GM12878 (cell line): ENCODE measurements around the gene HSD11B1. TPM values are rescaled to one million over a fixed set of nuclear protein-coding genes. Genes with fewer than 3 reads are reported as not detected.

ENCODE experiments used
- ATAC-seq: fragments of 200-7000 bp; cut with Tn5 transposase; 3 replicates; pipeline ENCODE4 v1.9.1; 2020; ENCODE audit warnings: mild to moderate bottlenecking, moderate library complexity
- BruUV-seq: library from RNA; stranded (reverse); fragments of 400-500 nt; replicated peaks from 2 replicates; lab custom pipeline; 2021; lab: Mats Ljungman, UMichigan
- CTCF ChIA-PET: fragments of 300-600 bp; sonication (Branson Sonifier 250); formaldehyde crosslinking; extraction: SDS; loops from one replicate; lab custom pipeline; 2021; ENCODE audit warnings: inconsistent platforms; lab: Yijun Ruan, JAX
- POLR2A ChIA-PET: fragments of 350-600 bp; formaldehyde crosslinking; extraction: SDS; loops from one replicate; lab custom pipeline; 2021; ENCODE audit warnings: inconsistent platforms; lab: Charles Lee
- RAD21 ChIA-PET: fragments of 300-600 bp; sonication (Branson Sonifier 250); formaldehyde crosslinking; loops from one replicate; lab custom pipeline; 2023; ENCODE audit warnings: antibody characterized with exemption; ENCODE audit not compliant: unreplicated experiment; lab: Charles Lee
- SMC1A ChIA-PET: fragments of 300-600 bp; sonication (Branson Sonifier 250); formaldehyde crosslinking; loops from one replicate; lab custom pipeline; 2023; ENCODE audit not compliant: unreplicated experiment, uncharacterized antibody; lab: Charles Lee
- DNase-seq: peaks from one replicate; pipeline ENCODE4 v3.0.0-alpha.2; 2011; ENCODE audit warnings: low read depth, low spot score
- FAIRE-seq: peaks from 3 replicates; lab custom pipeline; 2011; peaks lifted over from hg19 to GRCh38; lab: Jason Lieb, UNC
- H2AFZ ChIP-seq: 2 replicates; pipeline ENCODE4 v1.6.0; 2011; ENCODE audit warnings: low read depth, low read length, control low read depth; ENCODE audit not compliant: control insufficient read depth
- H3K27ac ChIP-seq: 2 replicates; pipeline ENCODE4 v1.5.1; 2011; ENCODE audit warnings: control low read depth; ENCODE audit not compliant: control insufficient read depth, insufficient read depth
- H3K27me3 ChIP-seq, 2 experiments: replicated peaks in 1 of 2; 2 replicates each; pipeline versions ENCODE4 v1.6.0 to v1.6.1; 2011; ENCODE audit warnings: low read length in 1 of 2; ENCODE audit not compliant: control insufficient read depth in 2 of 2, insufficient read depth in 2 of 2
- H3K36me3 ChIP-seq, 2 experiments: 2 replicates each; pipeline ENCODE4 v1.5.1; 2011; ENCODE audit warnings: low read length in 1 of 2; ENCODE audit not compliant: control insufficient read depth in 2 of 2, insufficient read depth in 2 of 2
- H3K4me1 ChIP-seq: 2 replicates; pipeline ENCODE4 v1.6.1; 2011; ENCODE audit warnings: mild to moderate bottlenecking, low read length, moderate library complexity, mixed read lengths; ENCODE audit not compliant: control insufficient read depth, insufficient read depth
- H3K4me2 ChIP-seq: 2 replicates; pipeline ENCODE4 v1.6.0; 2011; ENCODE audit warnings: control low read depth; ENCODE audit not compliant: control insufficient read depth, insufficient read depth
- H3K4me3 ChIP-seq: fragments of 200-600 bp; sonication (generic); 2 replicates; pipeline ENCODE4 v1.5.1; 2016
- H3K79me2 ChIP-seq: 2 replicates; pipeline ENCODE4 v1.6.0; 2011; ENCODE audit warnings: low read length; ENCODE audit not compliant: control insufficient read depth, insufficient read depth
- H3K9ac ChIP-seq: 2 replicates; pipeline ENCODE4 v1.8.0; 2011; ENCODE audit warnings: low read length, control low read depth, mixed read lengths; ENCODE audit not compliant: control insufficient read depth, insufficient read depth
- H3K9me3 ChIP-seq: replicated peaks from 3 replicates; pipeline ENCODE4 v1.5.1; 2011; ENCODE audit warnings: mild to moderate bottlenecking, low read length; ENCODE audit not compliant: control insufficient read depth, insufficient read depth
- H4K20me1 ChIP-seq: 2 replicates; pipeline ENCODE4 v1.6.0; 2011; ENCODE audit not compliant: control insufficient read depth, insufficient read depth
- ATF7 ChIP-seq: fragments of 450-650 bp; IDR thresholded peaks from 2 replicates; pipeline ENCODE4 v1.6.1; 2016; ENCODE audit warnings: low read depth, mild to moderate bottlenecking
- CREM ChIP-seq: IDR thresholded peaks from 2 replicates; pipeline ENCODE4 v1.6.1; 2014; ENCODE audit warnings: antibody characterized with exemption, low read depth
- DPF2 ChIP-seq: fragments of 450-650 bp; IDR thresholded peaks from 2 replicates; pipeline ENCODE4 v1.6.1; 2017; ENCODE audit warnings: mild to moderate bottlenecking
- MEF2A ChIP-seq: IDR thresholded peaks from 2 replicates; pipeline ENCODE4 v1.6.1; 2011; ENCODE audit warnings: low read depth, mild to moderate bottlenecking, low read length, moderate library complexity; ENCODE audit not compliant: insufficient read depth
- MEF2B ChIP-seq: fragments of 450-650 bp; IDR thresholded peaks from 2 replicates; pipeline ENCODE4 v1.6.1; 2018; ENCODE audit warnings: mild to moderate bottlenecking, moderate library complexity; ENCODE audit not compliant: partially characterized antibody, poor library complexity, severe bottlenecking
- PAX5 ChIP-seq: IDR thresholded peaks from 2 replicates; pipeline ENCODE4 v1.6.1; 2011; ENCODE audit warnings: low read depth, low read length, borderline replicate concordance
- RBBP5 ChIP-seq: fragments of 200-600 bp; sonication (generic); conservative IDR thresholded peaks from 2 replicates; pipeline ENCODE4 v1.6.1; 2016
- SMARCA5 ChIP-seq: fragments of 450-650 bp; IDR thresholded peaks from 2 replicates; pipeline ENCODE4 v1.6.1; 2017; ENCODE audit warnings: mild to moderate bottlenecking
- STAT1 ChIP-seq: fragments of 450-650 bp; conservative IDR thresholded peaks from 2 replicates; pipeline ENCODE4 v1.6.1; 2014; ENCODE audit warnings: antibody characterized with exemption, mild to moderate bottlenecking
- ZBED1 ChIP-seq: IDR thresholded peaks from 2 replicates; pipeline ENCODE4 v1.6.1; 2016; ENCODE audit warnings: borderline replicate concordance
- ZNF622 ChIP-seq: fragments of 450-650 bp; IDR thresholded peaks from 2 replicates; pipeline ENCODE4 v1.6.1; 2017; ENCODE audit warnings: mild to moderate bottlenecking, inconsistent platforms
- WGBS: methylation state at CpG from one replicate; pipeline ENCODE4 v1.1.6; 2016; ENCODE audit warnings: low lambda C conversion rate; ENCODE audit not compliant: insufficient replicate concordance, insufficient coverage; ENCODE audit errors: missing lambda C conversion rate; 5-methylcytosine and 5-hydroxymethylcytosine counted together
- in situ Hi-C: fragments of 300-500 bp; cut with MboI; formaldehyde crosslinking; loops from 9 replicates; pipeline ENCODE4 v1.14.3; 2018; ENCODE audit warnings: mixed read lengths
- intact Hi-C: fragments of 100-400 bp; cut with micrococcal nuclease; formaldehyde crosslinking; loops from one replicate; pipeline ENCODE4 v1.14.2; 2022; ENCODE audit not compliant: unreplicated experiment
- polyA plus RNA-seq, 11 experiments: library from polyadenylated mRNA; depleted of rRNA in 4 of 11; unstranded in 6 of 11; stranded (reverse) in 5 of 11; fragments of >200 nt; fragmentation: Nextera tagmentation in 4 of 11; fragmentation: Illumina TruSeq in 1 of 11; extraction: Ambion mirVana in 4 of 11; extraction: Trizol in 1 of 11; gene quantifications; 1 replicate in 1 of 11; 2 replicates in 10 of 11; pipeline versions ENCODE4 v1.2.1 to v1.2.3, GENCODE V29; 2011 to 2016; ENCODE audit warnings: inconsistent platforms in 2 of 11, missing spikeins in 2 of 11, low read depth in 1 of 11
- total RNA-seq, 4 experiments: library from RNA; depleted of rRNA in 3 of 4; stranded (reverse); fragments of >200 nt in 3 of 4; fragmentation: Illumina TruSeq in 1 of 4; extraction: Trizol in 1 of 4; gene quantifications; 2 replicates each; pipeline versions ENCODE4 v1.2.1 to v1.2.3, GENCODE V29; 2013 to 2021
- TF ChIP-seq, protein P1 (sequence below): fragments of 450-650 bp; IDR thresholded peaks from 2 replicates; pipeline ENCODE4 v1.6.1; 2017; ENCODE audit warnings: mild to moderate bottlenecking, low read depth, inconsistent platforms; ENCODE audit not compliant: poor library complexity, severe bottlenecking
- TF ChIP-seq, protein P2 (sequence below): IDR thresholded peaks from 2 replicates; pipeline ENCODE4 v1.6.1; 2012; ENCODE audit warnings: low read depth, low read length, improper control_type of control experiment
- TF ChIP-seq, protein P3 (sequence below): fragments of 150-350 bp; IDR thresholded peaks from 2 replicates; pipeline ENCODE4 v1.6.1; 2014; ENCODE audit warnings: mild to moderate bottlenecking, low read depth, low read length
- TF ChIP-seq, protein P4 (sequence below): IDR thresholded peaks from 2 replicates; pipeline ENCODE4 v1.6.1; 2012; ENCODE audit warnings: low read depth, low read length, improper control_type of control experiment

The HSD11B1 gene
- total and polyA plus RNA-seq, 10 of the 15 experiments (the other 5 are each of a cell fraction or from before 2014, with no cell fraction given): 0.04 to 0.27 (median 0.15) TPM; not detected in 7

DNA sequence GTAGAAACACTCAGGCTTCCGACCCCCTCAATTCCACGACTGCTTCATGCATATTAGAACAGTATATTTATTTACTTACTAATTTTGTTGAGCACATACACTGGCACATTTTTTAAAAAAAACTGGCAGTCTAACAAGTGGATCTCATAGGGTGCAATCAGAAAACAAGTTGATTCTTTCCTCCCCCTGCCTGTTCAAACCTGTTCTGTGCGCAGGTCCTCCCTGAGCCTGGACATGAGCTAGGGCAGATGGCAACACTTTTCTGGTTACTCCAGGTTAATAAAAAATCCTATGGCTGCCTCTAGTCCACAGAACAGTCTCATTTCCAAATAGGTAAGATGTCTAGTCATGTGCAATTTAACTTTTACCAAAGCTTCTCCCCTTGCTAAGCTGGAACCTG lies 18.6 kb downstream of the HSD11B1 start (continued):
- TF ChIP-seq, protein P1, sequence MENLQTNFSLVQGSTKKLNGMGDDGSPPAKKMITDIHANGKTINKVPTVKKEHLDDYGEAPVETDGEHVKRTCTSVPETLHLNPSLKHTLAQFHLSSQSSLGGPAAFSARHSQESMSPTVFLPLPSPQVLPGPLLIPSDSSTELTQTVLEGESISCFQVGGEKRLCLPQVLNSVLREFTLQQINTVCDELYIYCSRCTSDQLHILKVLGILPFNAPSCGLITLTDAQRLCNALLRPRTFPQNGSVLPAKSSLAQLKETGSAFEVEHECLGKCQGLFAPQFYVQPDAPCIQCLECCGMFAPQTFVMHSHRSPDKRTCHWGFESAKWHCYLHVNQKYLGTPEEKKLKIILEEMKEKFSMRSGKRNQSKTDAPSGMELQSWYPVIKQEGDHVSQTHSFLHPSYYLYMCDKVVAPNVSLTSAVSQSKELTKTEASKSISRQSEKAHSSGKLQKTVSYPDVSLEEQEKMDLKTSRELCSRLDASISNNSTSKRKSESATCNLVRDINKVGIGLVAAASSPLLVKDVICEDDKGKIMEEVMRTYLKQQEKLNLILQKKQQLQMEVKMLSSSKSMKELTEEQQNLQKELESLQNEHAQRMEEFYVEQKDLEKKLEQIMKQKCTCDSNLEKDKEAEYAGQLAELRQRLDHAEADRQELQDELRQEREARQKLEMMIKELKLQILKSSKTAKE: no peak
- TF ChIP-seq CREM (no peak), RBBP5 (no peak), ZBED1 (no peak), PAX5 (no peak), SMARCA5 (no peak), ZNF622 (no peak)

DNA sequence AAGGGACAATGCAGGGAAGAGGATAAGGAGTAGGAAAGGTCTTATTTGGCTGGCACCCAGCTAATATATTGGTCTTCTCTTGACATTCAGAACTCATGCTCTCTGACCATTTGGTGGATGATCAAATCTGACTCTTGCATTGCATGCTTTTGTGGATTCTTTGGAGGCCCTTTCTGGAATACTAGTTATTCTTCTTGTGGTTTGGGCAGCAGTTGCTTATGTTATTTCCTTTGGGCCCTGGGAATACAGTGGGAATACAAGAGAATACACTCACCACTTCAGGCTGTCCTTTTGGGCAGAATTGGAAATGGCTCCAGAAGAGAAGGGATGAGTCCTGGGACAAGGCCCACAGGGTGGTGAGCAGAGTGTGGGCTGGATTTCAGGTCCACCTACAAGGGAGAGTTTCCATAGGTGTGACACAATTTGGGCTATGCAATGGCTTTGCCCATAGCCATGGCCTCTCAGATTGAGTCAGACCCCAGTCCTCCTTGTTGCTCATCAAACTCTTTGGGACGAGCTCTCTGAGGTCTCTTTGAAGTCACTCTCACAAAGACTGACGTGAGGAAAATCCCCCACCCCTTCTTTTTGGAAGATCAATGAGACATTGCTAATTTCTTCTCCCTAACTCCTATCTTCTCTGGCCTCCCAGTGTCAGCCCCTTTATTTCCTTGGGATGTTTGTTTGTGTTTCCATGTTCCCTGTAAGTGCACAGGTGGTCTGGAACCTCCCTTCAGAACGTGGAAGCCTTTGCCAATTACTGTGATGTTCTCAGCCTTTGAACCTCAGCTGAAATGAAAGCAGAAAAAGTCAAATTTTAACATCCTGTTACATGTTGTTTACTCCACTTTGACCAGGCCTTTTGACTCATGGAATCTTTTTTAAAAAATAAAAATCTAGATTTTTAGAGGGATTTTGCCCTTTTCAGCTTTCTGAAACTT lies 19.4 kb downstream of the HSD11B1 start:
- POLR2A ChIA-PET: interaction anchor here (0.7 kb wide), 1 partner anchor 26 kb away, joined by 3 read pairs; no protein-coding TSS in a partner anchor
- no peak overlapping the region for H3K4me2 ChIP-seq
- no peaks in the 10 kb centered on the region for H3K36me3 ChIP-seq
- no peaks in the 10 kb centered on the region for H3K27me3 ChIP-seq
- BruUV-seq: no TSS peak
- H3K9ac ChIP-seq: no peak overlapping the region
- DNase-seq (no peak), FAIRE-seq (no peak), ATAC-seq (peak; percentile 72)
- CTCF ChIA-PET: interaction anchor here (0.7 to 1.9 kb wide), 10 partner anchors 12 to 157 kb away, joined by 3 to 9 read pairs (median 3); no protein-coding TSS in a partner anchor
- WGBS: 0% methylated on average over 3 of the region's 3 CpGs
- intact Hi-C loops (no loop called here), in situ Hi-C loops (no loop called here)
- H3K79me2 ChIP-seq: no peaks in the 10 kb centered on the region
- no peak overlapping the region for H2AFZ ChIP-seq
- H3K4me3 ChIP-seq: no peak overlapping the region
- H3K9me3 ChIP-seq: no peaks in the 10 kb centered on the region
- SMC1A ChIA-PET: interaction anchor here (0.6 to 3.0 kb wide), 10 partner anchors 10 to 1759 kb away, joined by 3 to 14 read pairs (median 4); partner anchors contain the start of genes HSD11B1 and TRAF3IP3
- no peaks in the 10 kb centered on the region for H4K20me1 ChIP-seq
- H3K4me1 ChIP-seq: no peaks in the 10 kb centered on the region; the same call in 1 of the 2 replicates
- RAD21 ChIA-PET: interaction anchor here (0.9 to 1.7 kb wide), 5 partner anchors 12 to 157 kb away, joined by 3 to 6 read pairs (median 5); no protein-coding TSS in a partner anchor
- no peak overlapping the region for H3K27ac ChIP-seq
- TF ChIP-seq, protein P2, sequence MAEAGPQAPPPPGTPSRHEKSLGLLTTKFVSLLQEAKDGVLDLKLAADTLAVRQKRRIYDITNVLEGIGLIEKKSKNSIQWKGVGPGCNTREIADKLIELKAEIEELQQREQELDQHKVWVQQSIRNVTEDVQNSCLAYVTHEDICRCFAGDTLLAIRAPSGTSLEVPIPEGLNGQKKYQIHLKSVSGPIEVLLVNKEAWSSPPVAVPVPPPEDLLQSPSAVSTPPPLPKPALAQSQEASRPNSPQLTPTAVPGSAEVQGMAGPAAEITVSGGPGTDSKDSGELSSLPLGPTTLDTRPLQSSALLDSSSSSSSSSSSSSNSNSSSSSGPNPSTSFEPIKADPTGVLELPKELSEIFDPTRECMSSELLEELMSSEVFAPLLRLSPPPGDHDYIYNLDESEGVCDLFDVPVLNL: no peak
- peak; percentile 40; the same call in 1 of the 2 replicates for TF ChIP-seq DPF2
- peak; percentile 43; the same call in 1 of the 2 replicates for TF ChIP-seq ATF7
- no peak for TF ChIP-seq STAT1
- TF ChIP-seq, protein P3, sequence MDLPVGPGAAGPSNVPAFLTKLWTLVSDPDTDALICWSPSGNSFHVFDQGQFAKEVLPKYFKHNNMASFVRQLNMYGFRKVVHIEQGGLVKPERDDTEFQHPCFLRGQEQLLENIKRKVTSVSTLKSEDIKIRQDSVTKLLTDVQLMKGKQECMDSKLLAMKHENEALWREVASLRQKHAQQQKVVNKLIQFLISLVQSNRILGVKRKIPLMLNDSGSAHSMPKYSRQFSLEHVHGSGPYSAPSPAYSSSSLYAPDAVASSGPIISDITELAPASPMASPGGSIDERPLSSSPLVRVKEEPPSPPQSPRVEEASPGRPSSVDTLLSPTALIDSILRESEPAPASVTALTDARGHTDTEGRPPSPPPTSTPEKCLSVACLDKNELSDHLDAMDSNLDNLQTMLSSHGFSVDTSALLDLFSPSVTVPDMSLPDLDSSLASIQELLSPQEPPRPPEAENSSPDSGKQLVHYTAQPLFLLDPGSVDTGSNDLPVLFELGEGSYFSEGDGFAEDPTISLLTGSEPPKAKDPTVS: no peak
- no peak for TF ChIP-seq MEF2B
- TF ChIP-seq MEF2A: 0 out of 2 replicates have a peak, but pooled peaks have one; percentile 7
- TF ChIP-seq, protein P4, sequence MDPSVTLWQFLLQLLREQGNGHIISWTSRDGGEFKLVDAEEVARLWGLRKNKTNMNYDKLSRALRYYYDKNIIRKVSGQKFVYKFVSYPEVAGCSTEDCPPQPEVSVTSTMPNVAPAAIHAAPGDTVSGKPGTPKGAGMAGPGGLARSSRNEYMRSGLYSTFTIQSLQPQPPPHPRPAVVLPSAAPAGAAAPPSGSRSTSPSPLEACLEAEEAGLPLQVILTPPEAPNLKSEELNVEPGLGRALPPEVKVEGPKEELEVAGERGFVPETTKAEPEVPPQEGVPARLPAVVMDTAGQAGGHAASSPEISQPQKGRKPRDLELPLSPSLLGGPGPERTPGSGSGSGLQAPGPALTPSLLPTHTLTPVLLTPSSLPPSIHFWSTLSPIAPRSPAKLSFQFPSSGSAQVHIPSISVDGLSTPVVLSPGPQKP: no peak
